ENCODE data around the gene SLC26A11. TPM values are rescaled to one million over a fixed set of nuclear protein-coding genes. Genes with fewer than 3 reads are reported as not detected.
A peak's percentile ranks its signal among the peaks of the same experiment; 100 is the strongest.
"Not testable (repeated sequence)": the region's sequence is repeated elsewhere in the genome, so short reads cannot be mapped to it uniquely, and the experiment has no call there.

Gene SLC26A11
- total RNA-seq, 2 experiments from 2014 or later = 10.1 to 10.6 TPM

- Mint-ChIP-seq H3K4me1 (ENCODE audit: low read depth) (peaks cover 43% of the 10 kb centered on the region), H3K4me3 (no peak overlapping the region), H3K36me3 (peaks cover 38% of the 10 kb centered on the region), H3K27me3 (no peaks in the 10 kb centered on the region), H3K9me3 (no peaks in the 10 kb centered on the region), H3K27ac (peak overlapping the region; percentile 73)
- ChIA-PET POLR2A (interaction anchor here (0.9 to 2.0 kb wide), 3 partner anchors 12 to 125 kb away, joined by 4 to 5 read pairs (median 4); no protein-coding TSS in a partner anchor), CTCF (interaction anchor here (1.1 kb wide), 1 partner anchor 39 kb away, joined by 3 read pairs; no protein-coding TSS in a partner anchor)
- intact Hi-C loops (cut with micrococcal nuclease) = no loop called here
- peak; percentile 60 for DNase-seq
Observed at GRCh38 chr17:80270836-80271235, 50.6 kb downstream of the SLC26A11 start.

GRCh38 chr17:80272366-80272765, 52.1 kb downstream of the SLC26A11 start:
- Mint-ChIP-seq H3K27ac (no peak overlapping the region), H3K4me1 (ENCODE audit: low read depth) (peaks cover 41% of the 10 kb centered on the region), H3K9me3 (no peaks in the 10 kb centered on the region), H3K36me3 (peaks cover 41% of the 10 kb centered on the region), H3K27me3 (no peaks in the 10 kb centered on the region), H3K4me3 (no peak overlapping the region)
- intact Hi-C loops (cut with micrococcal nuclease) = no loop called here
- ChIA-PET CTCF (no interaction called here), POLR2A (interaction anchor here (0.7 to 2.0 kb wide), 3 partner anchors 12 to 127 kb away, joined by 3 to 5 read pairs (median 3); no protein-coding TSS in a partner anchor)
- DNase-seq = no peak

- Mint-ChIP-seq H3K27me3 (no peaks in the 10 kb centered on the region), H3K27ac (peak overlapping the region; percentile 77), H3K4me3 (peak overlapping the region; percentile 35), H3K36me3 (peaks cover 49% of the 10 kb centered on the region), H3K4me1 (ENCODE audit: low read depth) (peaks cover 40% of the 10 kb centered on the region), H3K9me3 (no peaks in the 10 kb centered on the region)
- no peak for DNase-seq
- intact Hi-C loops (cut with micrococcal nuclease) = no loop called here
- CTCF ChIA-PET = interaction anchor here (0.6 to 1.4 kb wide), 2 partner anchors 21 to 79 kb away, joined by 4 read pairs; no protein-coding TSS in a partner anchor
- POLR2A ChIA-PET = interaction anchor here (1.0 to 1.4 kb wide), 2 partner anchors 9 to 10 kb away, joined by 3 to 7 read pairs; no protein-coding TSS in a partner anchor
Observed at GRCh38 chr17:80274331-80274730, 54.1 kb downstream of the SLC26A11 start.

- intact Hi-C loops (cut with micrococcal nuclease) = no loop called here
- no peak for DNase-seq
- Mint-ChIP-seq H3K27ac (no peak overlapping the region), H3K36me3 (peaks cover 54% of the 10 kb centered on the region), H3K4me1 (ENCODE audit: low read depth) (peaks cover 41% of the 10 kb centered on the region), H3K27me3 (no peaks in the 10 kb centered on the region), H3K9me3 (no peaks in the 10 kb centered on the region), H3K4me3 (no peak overlapping the region)
- POLR2A ChIA-PET = interaction anchor here (1.0 to 1.4 kb wide), 2 partner anchors 9 to 11 kb away, joined by 3 to 7 read pairs; no protein-coding TSS in a partner anchor
- CTCF ChIA-PET = no interaction called here
Observed at GRCh38 chr17:80274871-80275449, 54.7 kb downstream of the SLC26A11 start.

- peaks cover 60% of the 10 kb centered on the region for H3K36me3 Mint-ChIP-seq
- not testable (repeated sequence) for H3K4me3 Mint-ChIP-seq
Observed at GRCh38 chr17:80275857-80276256, 55.6 kb downstream of the SLC26A11 start.

GRCh38 chr17:80277751-80278671, 57.8 kb downstream of the SLC26A11 start:
- DNase-seq = no peak
- ChIA-PET CTCF (no interaction called here), POLR2A (interaction anchor here (0.7 kb wide), 1 partner anchor 15 kb away, joined by 3 read pairs; no protein-coding TSS in a partner anchor)
- intact Hi-C loops (cut with micrococcal nuclease) = no loop called here
- Mint-ChIP-seq H3K4me1 (ENCODE audit: low read depth) (peaks cover 29% of the 10 kb centered on the region), H3K9me3 (no peaks in the 10 kb centered on the region), H3K4me3 (no peak overlapping the region), H3K27me3 (no peaks in the 10 kb centered on the region), H3K27ac (peak overlapping the region; percentile 13), H3K36me3 (peaks cover 52% of the 10 kb centered on the region)

More at GRCh38 chr17:80275857-80276256, 55.6 kb downstream of the SLC26A11 start:
- DNase-seq; H3K9me3 Mint-ChIP-seq; intact Hi-C loops (cut with micrococcal nuclease); H3K27ac Mint-ChIP-seq; POLR2A ChIA-PET; H3K27me3 Mint-ChIP-seq; CTCF ChIA-PET: not testable (repeated sequence)
- H3K4me1 Mint-ChIP-seq (ENCODE audit: low read depth) = peaks cover 41% of the 10 kb centered on the region

GRCh38 chr17:80279895-80280294, 59.7 kb downstream of the SLC26A11 start:
- Mint-ChIP-seq H3K27me3 (no peaks in the 10 kb centered on the region), H3K4me3 (no peak overlapping the region), H3K9me3 (no peaks in the 10 kb centered on the region), H3K36me3 (peaks cover 47% of the 10 kb centered on the region), H3K27ac (no peak overlapping the region), H3K4me1 (ENCODE audit: low read depth) (peaks cover 23% of the 10 kb centered on the region)
- ChIA-PET CTCF (interaction anchor here (0.9 kb wide), 2 partner anchors 26 to 83 kb away, joined by 3 read pairs; no protein-coding TSS in a partner anchor), POLR2A (no interaction called here)
- intact Hi-C loops (cut with micrococcal nuclease) = no loop called here
- DNase-seq = no peak

GRCh38 chr17:80281516-80281915, 61.3 kb downstream of the SLC26A11 start:
- intact Hi-C loops (cut with micrococcal nuclease) = no loop called here
- no peaks in the 10 kb centered on the region for H3K27me3 Mint-ChIP-seq
- DNase-seq = no peak
- H3K27ac Mint-ChIP-seq = no peak overlapping the region
- CTCF ChIA-PET = no interaction called here
- peaks cover 48% of the 10 kb centered on the region for H3K36me3 Mint-ChIP-seq
- no peaks in the 10 kb centered on the region for H3K9me3 Mint-ChIP-seq
- H3K4me1 Mint-ChIP-seq (ENCODE audit: low read depth) = peaks cover 15% of the 10 kb centered on the region
- POLR2A ChIA-PET = no interaction called here
- no peak overlapping the region for H3K4me3 Mint-ChIP-seq

- H3K36me3 Mint-ChIP-seq = peaks cover 47% of the 10 kb centered on the region
- H3K9me3 Mint-ChIP-seq = no peaks in the 10 kb centered on the region
- POLR2A ChIA-PET = interaction anchor here (1.2 kb wide), 1 partner anchor 26 kb away, joined by 3 read pairs; no protein-coding TSS in a partner anchor
- intact Hi-C loops (cut with micrococcal nuclease) = no loop called here
- CTCF ChIA-PET = interaction anchor here (1.0 to 1.4 kb wide), 2 partner anchors 86 to 88 kb away, joined by 4 to 5 read pairs; no protein-coding TSS in a partner anchor
- no peak overlapping the region for H3K27ac Mint-ChIP-seq
- peak overlapping the region; percentile 23 for H3K4me3 Mint-ChIP-seq
- H3K4me1 Mint-ChIP-seq (ENCODE audit: low read depth) = peaks cover 11% of the 10 kb centered on the region
- H3K27me3 Mint-ChIP-seq = no peaks in the 10 kb centered on the region
- no peak for DNase-seq
Observed at GRCh38 chr17:80283116-80283852, 63.1 kb downstream of the SLC26A11 start.

- CTCF ChIA-PET = interaction anchor here (1.0 to 1.4 kb wide), 2 partner anchors 88 to 90 kb away, joined by 4 to 5 read pairs; no protein-coding TSS in a partner anchor
- H3K9me3 Mint-ChIP-seq = no peaks in the 10 kb centered on the region
- intact Hi-C loops (cut with micrococcal nuclease) = no loop called here
- DNase-seq = no peak
- H3K27ac Mint-ChIP-seq = peak overlapping the region; percentile 54
- H3K4me3 Mint-ChIP-seq = no peak overlapping the region
- POLR2A ChIA-PET = interaction anchor here (0.7 to 1.2 kb wide), 3 partner anchors 12 to 33 kb away, joined by 3 read pairs; no protein-coding TSS in a partner anchor
- no peaks in the 10 kb centered on the region for H3K27me3 Mint-ChIP-seq
- peaks cover 8% of the 10 kb centered on the region for H3K4me1 Mint-ChIP-seq (ENCODE audit: low read depth)
- H3K36me3 Mint-ChIP-seq = peaks cover 51% of the 10 kb centered on the region
Observed at GRCh38 chr17:80284631-80285030, 64.4 kb downstream of the SLC26A11 start.

- no peak overlapping the region for H3K27ac Mint-ChIP-seq
- peaks cover 6% of the 10 kb centered on the region for H3K4me1 Mint-ChIP-seq (ENCODE audit: low read depth)
- H3K36me3 Mint-ChIP-seq = peaks cover 50% of the 10 kb centered on the region
- H3K4me3 Mint-ChIP-seq = no peak overlapping the region
- no peak for DNase-seq
- CTCF ChIA-PET = no interaction called here
- intact Hi-C loops (cut with micrococcal nuclease) = no loop called here
- POLR2A ChIA-PET = no interaction called here
- no peaks in the 10 kb centered on the region for H3K27me3 Mint-ChIP-seq
- H3K9me3 Mint-ChIP-seq = no peaks in the 10 kb centered on the region
Observed at GRCh38 chr17:80285237-80285920, 65.2 kb downstream of the SLC26A11 start.
